B cell (primary cell): ENCODE results near the gene TWIST2. TPM values are rescaled to one million over a fixed set of nuclear protein-coding genes. Genes with fewer than 3 reads are reported as not detected.

Experiments
- ATAC-seq: fragments of 200-7000 bp; cut with Tn5 transposase; one replicate; pipeline ENCODE4 v1.10.0; 2021; ENCODE audit warnings: low read depth, mild to moderate bottlenecking, moderate number of reproducible peaks, moderate library complexity
- CTCF ChIA-PET: fragments of 350-600 bp; sonication (Branson Sonifier 250); formaldehyde crosslinking; loops from one replicate; lab custom pipeline; 2021; ENCODE audit warnings: antibody characterized with exemption, inconsistent platforms; lab: Charles Lee
- POLR2A ChIA-PET: fragments of 350-600 bp; sonication (Branson Sonifier 250); formaldehyde crosslinking; loops from one replicate; lab custom pipeline; 2021; ENCODE audit warnings: antibody characterized with exemption; lab: Charles Lee
- DNase-seq: peaks from one replicate; pipeline ENCODE4 v3.0.0; 2013
- H2AFZ ChIP-seq: 2 replicates; pipeline ENCODE4 v1.6.1; 2012; ENCODE audit warnings: mild to moderate bottlenecking, low read depth, low read length; ENCODE audit not compliant: insufficient read depth, poor library complexity, severe bottlenecking
- H3K27ac ChIP-seq, 2 donors: 1 replicate in 1 of 2; 2 replicates in 1 of 2; pipeline ENCODE4 v1.5.1; 2012 to 2013; ENCODE audit warnings: low read length in 2 of 2, mild to moderate bottlenecking in 2 of 2, moderate library complexity in 1 of 2
- H3K27me3 ChIP-seq, 4 experiments: fragments of 200-600 bp in 1 of 4; sonication (generic) in 1 of 4; replicated peaks in 1 of 4; 1 replicate in 2 of 4; 2 replicates in 2 of 4; pipeline versions ENCODE4 v1.6.1 to v1.7.0; 2013 to 2016; ENCODE audit warnings: low read length in 3 of 4, mild to moderate bottlenecking in 2 of 4, mixed read lengths in 1 of 4, moderate library complexity in 1 of 4; ENCODE audit not compliant: insufficient read depth in 4 of 4, control insufficient read depth in 3 of 4; ENCODE audit errors: control extremely low read depth in 1 of 4
- H3K36me3 ChIP-seq, 2 experiments: replicated peaks in 1 of 2; 1 replicate in 1 of 2; 2 replicates in 1 of 2; pipeline versions ENCODE4 v1.6.1 to v1.7.1; 2013; ENCODE audit warnings: low read length in 1 of 2; ENCODE audit not compliant: insufficient read depth in 2 of 2, control insufficient read depth in 1 of 2; ENCODE audit errors: control extremely low read depth in 1 of 2, extremely low read depth in 1 of 2
- H3K4me1 ChIP-seq, 2 donors: fragments of 200-600 bp in 1 of 2; sonication (generic) in 1 of 2; 1 replicate in 1 of 2; 2 replicates in 1 of 2; pipeline versions ENCODE4 v1.5.1 to v1.6.1; 2013 to 2017; ENCODE audit warnings: low read length in 2 of 2; ENCODE audit not compliant: control insufficient read depth in 2 of 2, insufficient read depth in 2 of 2
- H3K4me2 ChIP-seq: replicated peaks from 2 replicates; pipeline ENCODE3; 2012; ENCODE audit warnings: mild to moderate bottlenecking, low read depth, low read length; ENCODE audit not compliant: poor library complexity, severe bottlenecking
- H3K4me3 ChIP-seq, 5 experiments: fragments of 200-600 bp in 1 of 5; sonication (generic) in 1 of 5; 1 replicate in 3 of 5; 2 replicates in 2 of 5; pipeline versions ENCODE4 v1.5.1 to v1.7.0; 2011 to 2016; ENCODE audit warnings: low read length in 4 of 5, mild to moderate bottlenecking in 4 of 5, low read depth in 2 of 5, control low read depth in 1 of 5, moderate library complexity in 1 of 5; ENCODE audit not compliant: insufficient read depth in 1 of 5; ENCODE audit errors: control extremely low read depth in 1 of 5, extremely low read depth in 1 of 5
- H3K79me2 ChIP-seq: fragments of 200-600 bp; sonication (generic); one replicate; pipeline ENCODE4 v1.6.0; 2016; ENCODE audit warnings: low read length; ENCODE audit not compliant: control insufficient read depth, insufficient read depth
- H3K9ac ChIP-seq: fragments of 200-600 bp; sonication (generic); 2 replicates; pipeline ENCODE4 v1.6.1; 2017; ENCODE audit warnings: mild to moderate bottlenecking, low read length, moderate library complexity
- H3K9me3 ChIP-seq, 3 donors: one replicate each; pipeline versions ENCODE4 v1.6.1 to v1.7.1; 2013; ENCODE audit warnings: low read length in 2 of 3; ENCODE audit not compliant: control insufficient read depth in 2 of 3, insufficient read depth in 1 of 3; ENCODE audit errors: control extremely low read depth in 1 of 3
- H4K20me1 ChIP-seq: 2 replicates; pipeline ENCODE4 v1.6.0; 2012; ENCODE audit warnings: mild to moderate bottlenecking, low read length; ENCODE audit not compliant: insufficient read depth, control insufficient read depth, poor library complexity, severe bottlenecking
- H3K27ac Mint-ChIP-seq: one replicate; pipeline ENCODE4 v1.8.0; 2021; ENCODE audit warnings: mixed read lengths
- H3K27me3 Mint-ChIP-seq: one replicate; pipeline ENCODE4 v1.8.0; 2021; ENCODE audit warnings: mixed read lengths
- H3K4me1 Mint-ChIP-seq: one replicate; pipeline ENCODE4 v1.8.0; 2021; ENCODE audit warnings: mixed read lengths
- H3K4me3 Mint-ChIP-seq: one replicate; pipeline ENCODE4 v1.8.0; 2021; ENCODE audit warnings: mixed read lengths
- H3K9me3 Mint-ChIP-seq: one replicate; pipeline ENCODE4 v1.8.0; 2022; ENCODE audit warnings: mixed read lengths; ENCODE audit not compliant: insufficient read depth
- CTCF ChIP-seq: fragments of 200-600 bp; IDR thresholded peaks from one replicate; pipeline ENCODE4 v1.8.0; 2022; ENCODE audit warnings: antibody characterized with exemption, mild to moderate bottlenecking
- EZH2 ChIP-seq: IDR thresholded peaks from 2 replicates; pipeline ENCODE4 v1.6.1; 2012; ENCODE audit warnings: borderline replicate concordance, low read depth, mild to moderate bottlenecking, moderate library complexity, low read length; ENCODE audit not compliant: insufficient read depth, poor library complexity, severe bottlenecking
- WGBS: methylation state at CpG from one replicate; pipeline ENCODE4 v1.1.5; 2013; ENCODE audit warnings: missing lambda C conversion rate; ENCODE audit not compliant: insufficient coverage; 5-methylcytosine and 5-hydroxymethylcytosine counted together
- intact Hi-C: fragments of 100-400 bp; cut with micrococcal nuclease; formaldehyde crosslinking; loops from one replicate; pipeline ENCODE4 v1.10.0; 2022
- polyA plus RNA-seq: library from polyadenylated mRNA; depleted of rRNA; stranded (reverse); fragments of >200 nt; gene quantifications from 2 replicates; pipeline ENCODE4 v1.2.3, GENCODE V29; 2012
- total RNA-seq, 2 donors: library from RNA; stranded (reverse); fragments of 120-200 nt in 1 of 2; gene quantifications; 1 replicate in 1 of 2; 2 replicates in 1 of 2; pipeline versions ENCODE4 v1.2.3 to v1.2.4, GENCODE V29; 2013 to 2022

Gene TWIST2
- total and polyA plus RNA-seq, 2 donors (not counting 1 experiment from before 2014, with no cell fraction given) = 0.07 TPM; not detected in 1

- TF ChIP-seq EZH2 (no peak), CTCF (no peak)
- ChIA-PET CTCF (no interaction called here), POLR2A (no interaction called here)
- H3K27me3 ChIP-seq = no peaks in the 10 kb centered on the region
- H4K20me1 ChIP-seq = no peaks in the 10 kb centered on the region
- peaks cover 3% of the 10 kb centered on the region for H3K27me3 Mint-ChIP-seq
- H3K9me3 ChIP-seq = peaks cover 0 to 3% (median 0%) of the 10 kb centered on the region in 3 donors
- H3K27ac Mint-ChIP-seq = no peak overlapping the region
- ATAC-seq (no peak), DNase-seq (no peak)
- no peak overlapping the region for H2AFZ ChIP-seq
- no peak overlapping the region for H3K4me3 ChIP-seq
- intact Hi-C loops = no loop called here
- no peaks in the 10 kb centered on the region for H3K4me1 ChIP-seq
- H3K27ac ChIP-seq = no peak overlapping the region
- H3K9me3 Mint-ChIP-seq = no peaks in the 10 kb centered on the region
- no peak overlapping the region for H3K4me3 Mint-ChIP-seq
- no peak overlapping the region for H3K9ac ChIP-seq
- H3K79me2 ChIP-seq = no peaks in the 10 kb centered on the region
- H3K4me1 Mint-ChIP-seq = no peaks in the 10 kb centered on the region
- H3K4me2 ChIP-seq = no peak overlapping the region
- H3K36me3 ChIP-seq = no peaks in the 10 kb centered on the region
- WGBS = 74% methylated on average over 8 of the region's 15 CpGs
Measured at GRCh38 chr2:238921681-238922319, 73.9 kb downstream of the TWIST2 start.

GRCh38 chr2:238922435-238922834 lies 74.5 kb downstream of the TWIST2 start:
- Mint-ChIP-seq H3K27me3 (peaks cover 3% of the 10 kb centered on the region), H3K4me3 (no peak overlapping the region), H3K9me3 (no peaks in the 10 kb centered on the region), H3K27ac (no peak overlapping the region), H3K4me1 (no peaks in the 10 kb centered on the region)
- H3K4me1 ChIP-seq = no peaks in the 10 kb centered on the region
- POLR2A ChIA-PET = no interaction called here
- no peak overlapping the region for H3K4me3 ChIP-seq
- no peak for TF ChIP-seq EZH2
- no peak for TF ChIP-seq CTCF
- no peaks in the 10 kb centered on the region for H4K20me1 ChIP-seq
- H3K9ac ChIP-seq = no peak overlapping the region
- no peak for ATAC-seq
- 68% methylated on average over 8 of the region's 9 CpGs for WGBS
- H2AFZ ChIP-seq = no peak overlapping the region
- H3K79me2 ChIP-seq = no peaks in the 10 kb centered on the region
- H3K36me3 ChIP-seq = no peaks in the 10 kb centered on the region
- no peak for DNase-seq
- CTCF ChIA-PET = no interaction called here
- H3K27me3 ChIP-seq = no peaks in the 10 kb centered on the region
- H3K27ac ChIP-seq = no peak overlapping the region
- H3K4me2 ChIP-seq = no peak overlapping the region
- H3K9me3 ChIP-seq = no peaks in the 10 kb centered on the region
- intact Hi-C loops = no loop called here
